ENCODE results near the gene ANXA4. TPM values are rescaled to one million over a fixed set of nuclear protein-coding genes. Genes with fewer than 3 reads are reported as not detected.

ANXA4 gene
- total RNA-seq, 1 donor from 2014 or later = 6.6 TPM

GRCh38 chr2:69768789-69769188 is 26.9 kb downstream of the ANXA4 start:
- Mint-ChIP-seq H3K9me3 (no peaks in the 10 kb centered on the region), H3K4me3 (no peak overlapping the region), H3K27ac (ENCODE audit: unreplicated experiment) (no peak overlapping the region), H3K27me3 (ENCODE audit: low read depth) (no peaks in the 10 kb centered on the region), H3K4me1 (no peaks in the 10 kb centered on the region), H3K36me3 (ENCODE audit: low read depth) (no peaks in the 10 kb centered on the region)
- DNase-seq (ENCODE audit: low read depth, low spot score) = no peak
- TF ChIP-seq, protein P1, sequence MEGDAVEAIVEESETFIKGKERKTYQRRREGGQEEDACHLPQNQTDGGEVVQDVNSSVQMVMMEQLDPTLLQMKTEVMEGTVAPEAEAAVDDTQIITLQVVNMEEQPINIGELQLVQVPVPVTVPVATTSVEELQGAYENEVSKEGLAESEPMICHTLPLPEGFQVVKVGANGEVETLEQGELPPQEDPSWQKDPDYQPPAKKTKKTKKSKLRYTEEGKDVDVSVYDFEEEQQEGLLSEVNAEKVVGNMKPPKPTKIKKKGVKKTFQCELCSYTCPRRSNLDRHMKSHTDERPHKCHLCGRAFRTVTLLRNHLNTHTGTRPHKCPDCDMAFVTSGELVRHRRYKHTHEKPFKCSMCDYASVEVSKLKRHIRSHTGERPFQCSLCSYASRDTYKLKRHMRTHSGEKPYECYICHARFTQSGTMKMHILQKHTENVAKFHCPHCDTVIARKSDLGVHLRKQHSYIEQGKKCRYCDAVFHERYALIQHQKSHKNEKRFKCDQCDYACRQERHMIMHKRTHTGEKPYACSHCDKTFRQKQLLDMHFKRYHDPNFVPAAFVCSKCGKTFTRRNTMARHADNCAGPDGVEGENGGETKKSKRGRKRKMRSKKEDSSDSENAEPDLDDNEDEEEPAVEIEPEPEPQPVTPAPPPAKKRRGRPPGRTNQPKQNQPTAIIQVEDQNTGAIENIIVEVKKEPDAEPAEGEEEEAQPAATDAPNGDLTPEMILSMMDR (conservative IDR thresholded peaks at IDR 0.05) = no peak

DNA sequence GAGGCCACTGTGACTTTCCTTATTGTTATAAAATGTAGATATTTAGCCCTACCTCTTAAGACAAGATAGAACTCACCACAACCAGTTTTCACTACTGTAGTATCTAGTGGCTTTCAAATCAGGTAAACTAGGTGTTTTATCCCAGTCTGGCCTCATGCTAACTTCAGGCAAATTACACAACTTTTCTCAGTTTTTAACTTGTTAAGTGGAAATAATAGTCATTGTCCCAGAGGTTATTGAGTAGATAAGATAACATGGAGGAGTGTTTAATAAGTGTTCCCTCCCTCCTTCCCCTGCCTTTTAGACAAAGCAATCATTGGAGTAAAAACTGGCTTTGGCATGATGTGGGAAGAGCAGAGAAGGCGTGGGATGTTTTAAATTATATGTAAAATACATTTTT is 27.3 kb downstream of the ANXA4 start:
- Mint-ChIP-seq H3K9me3 (no peaks in the 10 kb centered on the region), H3K36me3 (ENCODE audit: low read depth) (no peaks in the 10 kb centered on the region), H3K4me1 (no peaks in the 10 kb centered on the region), H3K27ac (ENCODE audit: unreplicated experiment) (no peak overlapping the region), H3K4me3 (no peak overlapping the region), H3K27me3 (ENCODE audit: low read depth) (no peaks in the 10 kb centered on the region)
- no peak for DNase-seq (ENCODE audit: low read depth, low spot score)
- TF ChIP-seq, protein P1 (conservative IDR thresholded peaks at IDR 0.05) = no peak

GRCh38 chr2:69770193-69770702 is 28.3 kb downstream of the ANXA4 start:
- Mint-ChIP-seq H3K27me3 (ENCODE audit: low read depth) (no peaks in the 10 kb centered on the region), H3K36me3 (ENCODE audit: low read depth) (no peaks in the 10 kb centered on the region), H3K4me1 (no peaks in the 10 kb centered on the region), H3K27ac (ENCODE audit: unreplicated experiment) (no peak overlapping the region), H3K4me3 (no peak overlapping the region), H3K9me3 (no peaks in the 10 kb centered on the region)
- no peak for DNase-seq (ENCODE audit: low read depth, low spot score)
- TF ChIP-seq, protein P1 (conservative IDR thresholded peaks at IDR 0.05) = no peak

DNA sequence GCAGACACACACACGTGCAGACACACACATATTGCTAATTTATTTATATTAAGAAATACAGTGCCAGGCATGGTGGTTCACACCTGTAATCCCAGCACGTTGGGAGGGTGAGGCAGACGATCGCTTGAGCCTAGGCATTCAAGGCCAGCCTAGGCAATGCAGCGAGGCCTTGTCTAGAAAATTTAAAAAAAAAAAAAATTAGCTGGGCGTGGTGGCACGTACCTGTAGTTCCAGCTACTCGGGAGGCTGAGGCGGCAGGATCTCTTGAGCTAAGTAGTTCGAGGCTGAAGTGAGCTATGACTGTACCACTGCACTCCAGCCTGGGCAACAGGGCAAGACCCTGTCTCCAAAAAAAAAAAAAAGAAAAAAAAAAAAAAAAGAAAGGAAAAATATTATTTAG is 28.8 kb downstream of the ANXA4 start:
- Mint-ChIP-seq H3K36me3 (ENCODE audit: low read depth) (no peaks in the 10 kb centered on the region), H3K27ac (ENCODE audit: unreplicated experiment) (no peak overlapping the region), H3K4me1 (no peaks in the 10 kb centered on the region), H3K9me3 (no peaks in the 10 kb centered on the region), H3K4me3 (no peak overlapping the region), H3K27me3 (ENCODE audit: low read depth) (no peaks in the 10 kb centered on the region)
- DNase-seq (ENCODE audit: low read depth, low spot score) = no peak
- TF ChIP-seq, protein P1 (conservative IDR thresholded peaks at IDR 0.05) = no peak

GRCh38 chr2:69771461-69771860 is 29.5 kb downstream of the ANXA4 start:
- H3K4me3 Mint-ChIP-seq = no peak overlapping the region
- H3K27me3 Mint-ChIP-seq (ENCODE audit: low read depth) = no peaks in the 10 kb centered on the region

More at GRCh38 chr2:69771461-69771860, 29.5 kb downstream of the ANXA4 start:
- Mint-ChIP-seq H3K27ac (ENCODE audit: unreplicated experiment) (no peak overlapping the region), H3K4me1 (no peaks in the 10 kb centered on the region), H3K9me3 (no peaks in the 10 kb centered on the region), H3K36me3 (ENCODE audit: low read depth) (no peaks in the 10 kb centered on the region)
- no peak for DNase-seq (ENCODE audit: low read depth, low spot score)
- TF ChIP-seq, protein P1 (conservative IDR thresholded peaks at IDR 0.05) = no peak

Measured in neural crest cell (in vitro differentiated cells).